GM21529 (cell line): ENCODE results near the gene MID1.

Experiments used
- ATAC-seq: cut with Tn5 transposase; IDR thresholded peaks from one replicate; pipeline ENCODE4 v1.9.1; 2021; ENCODE audit not compliant: unreplicated experiment

Gene MID1

DNA sequence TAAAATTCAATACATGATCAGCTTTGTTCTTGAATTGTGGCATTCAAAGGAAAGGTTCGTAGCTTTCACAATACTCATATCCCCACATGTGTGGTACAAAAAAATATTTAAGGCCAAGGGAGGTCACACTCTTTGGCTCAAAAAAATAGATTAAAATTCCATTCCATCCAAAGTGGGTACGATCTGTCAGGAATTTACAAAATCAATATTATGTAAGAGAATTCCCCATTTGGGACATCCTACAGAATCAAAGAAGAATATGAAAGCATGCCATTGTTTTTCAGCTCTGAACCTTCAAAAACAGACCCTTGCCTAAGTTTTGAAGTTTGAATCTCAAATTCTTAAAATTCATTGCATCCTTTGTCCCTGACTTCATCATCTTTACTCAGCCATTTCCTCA is 85.8 kb downstream of the MID1 start:
- no peak for ATAC-seq

DNA sequence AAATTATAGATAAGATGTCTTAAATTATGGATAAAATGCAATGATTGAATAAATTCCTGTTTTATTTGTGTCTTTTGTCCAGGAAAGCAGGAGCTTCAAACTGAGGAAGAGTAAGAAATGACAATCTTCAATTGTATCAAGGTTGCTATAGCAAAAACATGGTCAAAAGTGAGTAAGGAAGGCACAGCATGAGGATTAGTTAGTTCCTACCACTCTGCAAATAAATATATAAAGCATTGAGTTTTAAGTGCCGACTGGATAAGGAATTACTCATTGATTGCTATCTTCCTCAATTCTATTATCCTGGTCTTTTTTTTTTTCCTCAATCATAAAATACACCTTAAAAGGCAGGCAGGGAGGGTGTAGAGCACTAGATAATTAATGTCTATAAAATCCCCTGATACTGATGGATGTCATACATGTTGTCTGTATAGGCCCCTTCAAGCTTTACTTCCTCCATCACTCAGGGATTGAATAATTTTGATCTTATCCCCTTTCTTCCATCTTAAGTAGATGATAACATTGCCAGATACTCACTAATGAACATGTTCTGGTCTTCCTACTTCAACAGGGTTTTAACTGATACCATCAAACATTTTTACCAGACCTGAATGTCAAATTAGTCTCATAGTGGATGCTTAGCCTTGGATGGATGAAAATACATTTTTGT is 86.6 kb downstream of the MID1 start:
- ATAC-seq, result no peak

DNA sequence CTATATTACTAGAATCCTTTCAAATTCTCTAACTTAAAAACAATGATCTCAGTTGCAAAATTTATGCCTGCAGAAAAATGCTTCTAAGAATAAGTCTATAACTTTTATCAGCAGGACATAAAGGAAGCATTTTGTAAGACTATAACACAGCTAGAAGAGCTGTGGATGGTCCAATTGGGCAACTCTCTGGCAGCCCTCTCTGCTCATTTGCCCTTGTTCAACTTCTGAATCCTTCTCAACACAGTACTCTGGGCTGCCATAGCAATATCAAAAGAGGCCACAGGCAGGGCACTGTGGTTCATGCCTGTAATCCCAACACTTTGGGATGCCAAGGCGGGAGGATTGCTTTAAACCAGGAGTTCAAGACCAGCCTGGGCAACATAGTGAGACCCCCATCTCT is 88.5 kb downstream of the MID1 start:
- ATAC-seq, result no peak

DNA sequence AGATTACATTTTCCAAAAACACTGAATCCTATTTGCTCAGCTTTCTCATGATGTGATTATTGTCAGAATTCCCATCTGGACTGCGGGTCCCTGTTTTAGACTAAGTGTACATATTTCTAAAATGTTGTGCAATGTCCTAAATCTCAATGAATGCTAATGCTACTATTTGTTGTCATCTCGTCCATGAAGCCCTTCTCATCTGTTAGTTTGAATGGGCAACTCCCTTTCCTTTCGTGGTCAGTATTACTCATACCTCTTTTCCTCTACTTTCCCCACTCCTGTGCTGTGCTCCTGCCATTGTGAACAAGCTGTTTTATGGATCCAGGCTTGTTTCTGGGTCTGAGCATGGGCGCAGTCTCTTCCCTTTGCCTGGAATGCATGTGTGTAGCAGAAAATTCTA is 91.0 kb downstream of the MID1 start:
- no peak for ATAC-seq

DNA sequence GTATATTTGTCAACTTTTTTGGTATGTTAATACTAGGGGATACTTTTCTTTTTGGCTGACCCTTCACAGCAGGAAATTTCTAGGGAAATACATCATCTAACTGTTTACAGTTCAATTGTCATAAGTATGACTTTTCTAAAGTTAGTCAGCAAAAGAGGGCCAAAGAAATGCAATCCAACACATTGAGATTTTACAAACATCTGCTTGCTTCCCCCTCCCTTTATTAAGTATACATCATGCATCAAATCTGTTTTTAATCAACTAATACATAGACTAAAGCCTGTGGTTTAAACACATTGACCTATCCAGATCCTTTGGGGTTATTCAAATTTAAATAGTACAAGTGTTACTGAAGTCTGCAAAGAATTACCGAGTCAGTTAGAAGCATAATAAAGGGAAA is 93.9 kb downstream of the MID1 start:
- no peak for ATAC-seq

DNA sequence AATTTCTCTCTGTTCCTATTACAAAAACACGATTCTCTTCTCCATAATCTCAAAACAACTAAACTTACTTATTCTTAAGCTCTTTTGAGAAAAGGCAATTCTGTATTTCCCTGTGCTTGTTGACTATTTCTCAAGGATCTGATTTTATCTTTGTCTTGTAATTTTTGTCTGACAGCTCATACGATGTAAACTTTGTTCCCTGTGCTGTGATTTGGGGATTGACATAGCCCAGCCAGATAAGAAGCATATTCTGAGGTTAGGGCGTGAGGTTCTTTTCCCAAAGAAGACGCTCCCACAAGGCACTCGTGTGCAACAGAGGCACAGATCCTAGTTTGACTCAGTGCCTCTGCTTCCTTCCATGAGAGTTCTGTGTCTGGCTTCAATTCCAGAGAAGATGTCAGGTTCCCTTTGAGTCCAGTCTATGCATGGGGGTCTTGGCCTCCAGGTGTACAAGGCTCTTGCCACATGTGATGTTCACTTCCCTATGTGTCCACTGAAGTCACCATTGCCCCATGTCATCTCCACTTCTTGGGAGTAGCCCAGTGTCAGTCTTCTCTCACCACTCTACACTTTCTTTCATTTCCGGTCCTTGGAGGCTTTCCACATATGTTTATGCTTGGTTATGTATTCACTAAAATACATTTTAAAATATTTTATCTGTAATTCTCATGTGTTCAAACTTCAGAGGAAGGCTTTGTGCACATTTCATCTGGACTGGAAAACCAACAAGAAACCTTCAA is 94.8 kb downstream of the MID1 start:
- no peak for ATAC-seq

DNA sequence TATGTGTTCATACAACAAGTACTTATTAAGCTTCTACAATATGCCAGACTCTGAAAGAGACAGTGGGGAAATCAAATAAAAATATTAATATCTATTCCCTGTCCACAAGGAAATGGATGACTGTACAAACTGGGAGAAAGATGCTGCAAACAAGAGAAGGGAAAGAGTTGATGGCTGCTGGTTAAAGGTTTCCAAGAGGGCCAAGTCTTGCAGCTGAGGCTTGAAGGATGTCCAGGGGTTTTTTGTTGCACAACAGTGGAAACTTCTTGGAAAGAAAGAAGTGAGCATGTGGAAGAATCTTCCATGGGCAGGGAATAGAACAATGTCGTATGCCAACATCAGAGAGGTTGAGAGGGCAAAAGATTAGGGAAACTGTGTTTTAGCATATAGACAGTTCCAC is 95.8 kb downstream of the MID1 start:
- ATAC-seq, result no peak

DNA sequence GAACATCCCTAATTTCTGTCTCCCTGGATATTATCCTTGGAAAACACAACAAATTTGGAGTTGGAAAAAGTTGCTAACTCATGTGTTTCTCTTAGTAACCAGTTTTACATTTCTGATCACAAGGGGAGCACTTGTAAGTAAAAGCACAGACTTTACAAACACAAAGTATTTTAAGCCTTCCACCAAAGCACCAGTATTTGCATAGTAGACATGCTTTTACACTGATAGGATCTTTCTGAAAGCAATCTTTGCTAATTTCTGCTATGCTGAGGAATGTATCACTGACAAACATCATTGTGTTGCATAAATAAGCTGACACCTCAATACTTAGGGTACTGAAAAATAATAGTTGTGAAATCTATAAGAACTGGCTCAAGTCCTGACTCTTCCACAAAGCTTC is 100.6 kb downstream of the MID1 start:
- ATAC-seq, result no peak

DNA sequence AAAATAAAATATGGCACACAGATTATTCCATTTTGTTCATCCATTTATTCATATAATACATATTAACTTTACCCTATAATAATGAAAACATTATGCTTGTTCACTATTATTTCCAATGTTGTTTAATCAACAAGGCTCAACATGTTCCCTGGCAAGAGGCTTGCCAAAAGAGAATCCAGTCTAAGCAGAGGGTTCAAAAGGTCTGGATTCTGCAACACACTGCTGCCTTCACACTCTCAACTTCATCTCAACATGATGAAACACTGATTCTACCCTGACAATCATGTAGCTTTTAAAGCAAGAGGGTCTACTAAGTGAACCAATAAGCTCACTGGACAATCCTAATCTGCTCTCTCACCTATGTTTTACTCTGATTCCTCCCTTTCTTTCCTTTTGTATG is 101.1 kb downstream of the MID1 start:
- ATAC-seq, result no peak

DNA sequence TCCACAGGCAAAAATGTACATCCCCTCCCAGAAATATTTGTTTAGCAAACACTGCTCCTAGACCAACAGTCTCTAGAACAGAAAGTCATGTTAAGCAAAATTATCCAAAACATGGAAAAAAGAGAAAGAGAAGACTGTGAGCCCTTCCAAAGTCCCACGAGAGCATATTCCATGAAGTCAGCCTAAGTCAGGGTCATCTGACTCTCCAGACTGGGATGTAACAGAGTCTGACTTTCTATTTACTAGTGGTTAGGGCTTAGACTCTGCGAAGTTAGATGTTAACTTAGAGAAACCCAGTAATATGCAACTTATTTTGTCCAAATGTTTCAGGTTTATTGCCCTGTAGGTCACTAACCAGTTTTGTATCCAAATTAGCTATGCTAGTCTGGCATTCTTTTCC is 102.3 kb downstream of the MID1 start:
- no peak for ATAC-seq

DNA sequence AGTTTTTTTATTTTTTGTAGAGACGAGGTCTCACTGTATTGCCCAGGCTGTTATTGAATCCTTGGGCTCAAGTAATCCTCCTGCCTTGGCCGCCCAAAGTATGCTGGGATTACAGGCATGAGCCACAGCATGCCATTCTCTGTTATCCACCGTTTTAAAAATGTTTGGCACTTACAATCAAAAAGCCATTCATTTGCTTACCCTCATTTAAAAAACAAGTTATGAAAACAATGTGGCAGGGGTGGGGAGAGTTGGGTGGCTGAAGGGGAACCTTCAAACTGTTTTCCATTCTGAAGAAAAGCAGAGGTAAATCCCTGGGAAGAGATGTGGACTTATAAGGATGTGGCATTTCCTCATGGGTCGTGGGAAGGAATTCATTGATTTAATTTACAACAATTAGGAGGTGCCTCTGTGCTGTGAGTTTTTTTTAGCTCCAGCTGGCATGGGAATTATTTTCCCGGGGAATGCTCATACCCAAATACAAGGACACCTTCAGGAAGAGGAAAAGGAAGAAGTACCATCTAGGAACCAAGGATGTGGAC is 103.5 kb downstream of the MID1 start:
- ATAC-seq, result no peak

DNA sequence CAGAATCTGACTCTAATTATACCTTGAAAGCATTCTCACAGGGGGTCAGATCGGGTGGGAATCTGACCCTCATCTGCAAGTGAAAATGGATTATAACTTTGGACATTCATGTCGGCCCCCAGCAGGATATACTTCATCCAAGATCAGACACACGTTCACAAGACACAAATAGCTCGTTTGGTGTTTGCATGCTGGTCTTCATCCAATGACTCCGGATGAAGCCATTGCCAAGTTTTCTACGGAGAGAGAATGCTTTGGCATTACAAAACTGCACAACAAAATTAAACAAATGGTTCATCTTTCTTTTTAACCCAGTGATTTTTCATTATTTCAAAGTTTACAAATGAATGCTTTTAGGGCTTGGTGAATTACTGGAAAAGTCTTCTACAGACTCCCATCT is 105.5 kb downstream of the MID1 start:
- no peak for ATAC-seq

DNA sequence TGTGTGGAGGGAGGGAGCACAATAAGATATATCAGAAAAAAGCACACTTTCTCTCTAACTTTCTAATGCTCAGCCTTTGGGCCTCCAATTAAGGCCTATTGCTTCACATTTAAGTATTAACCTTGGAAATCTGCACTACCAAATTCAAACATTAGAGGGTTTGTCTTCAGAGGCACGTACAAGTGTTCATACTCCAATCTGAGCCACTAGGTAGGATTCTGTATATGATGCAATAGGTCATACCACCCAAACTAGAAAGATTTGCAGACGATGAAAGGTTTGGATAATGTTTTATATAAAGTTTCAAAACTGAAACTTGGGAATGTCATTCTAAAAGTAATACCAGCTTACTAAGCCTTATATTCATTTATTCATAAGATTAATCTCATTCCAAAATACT is 106.4 kb downstream of the MID1 start:
- no peak for ATAC-seq

DNA sequence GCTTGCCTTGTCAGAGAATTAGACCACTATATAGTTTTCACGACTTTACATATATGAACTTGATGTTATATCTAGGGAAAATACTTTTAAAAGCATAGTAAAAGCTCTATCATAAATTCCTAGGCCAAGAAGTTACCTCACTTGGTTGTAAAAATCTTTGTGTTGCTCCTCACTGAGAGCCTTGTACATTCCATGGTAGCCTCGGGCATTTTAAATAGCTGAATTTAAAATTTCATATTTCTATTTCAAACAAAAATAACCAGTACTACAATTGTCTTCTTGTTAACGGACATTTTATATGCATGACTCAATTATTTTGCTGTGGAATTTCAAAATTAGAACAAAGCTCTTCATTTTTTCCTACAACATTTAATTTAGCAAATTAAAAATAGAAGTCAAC is 107.6 kb downstream of the MID1 start:
- no peak for ATAC-seq

DNA sequence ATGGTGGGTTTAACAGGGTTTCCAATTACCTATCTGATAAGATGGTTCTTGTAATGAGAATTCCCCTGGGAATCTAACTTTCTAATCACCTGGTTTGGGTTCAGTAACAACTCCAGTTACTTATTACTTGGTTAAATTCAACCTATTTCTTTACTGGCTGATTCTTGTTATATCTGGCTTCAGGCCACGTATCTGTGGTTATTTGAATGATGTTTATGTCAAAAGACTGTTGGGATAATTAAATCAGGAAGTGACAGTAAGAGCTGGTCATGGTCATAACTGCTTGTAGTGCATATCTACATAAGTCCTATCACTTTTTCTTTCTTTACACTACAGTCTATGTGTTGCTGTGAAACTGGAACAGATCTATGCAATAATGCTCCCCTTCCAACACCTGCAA is 108.1 kb downstream of the MID1 start:
- ATAC-seq, result no peak

DNA sequence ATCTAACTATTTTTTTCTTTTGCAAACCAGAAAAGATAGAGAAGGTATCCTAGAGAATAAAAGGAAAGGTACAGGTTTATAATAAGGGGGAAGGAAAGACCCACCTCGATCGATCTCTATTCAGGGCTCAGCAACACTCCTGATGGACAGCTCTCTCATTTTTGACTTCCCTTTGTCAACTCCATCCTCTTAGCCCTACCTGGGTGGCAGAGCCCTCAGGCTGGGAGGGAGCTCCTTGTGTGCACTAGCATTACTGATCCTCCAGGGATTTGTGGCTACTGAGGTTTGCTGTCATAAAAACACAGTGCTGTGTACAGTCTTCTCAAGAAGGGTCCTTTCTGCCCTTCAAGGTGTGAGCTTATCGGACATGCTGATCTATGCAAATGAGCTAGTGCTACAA is 111.0 kb downstream of the MID1 start:
- ATAC-seq, result no peak

DNA sequence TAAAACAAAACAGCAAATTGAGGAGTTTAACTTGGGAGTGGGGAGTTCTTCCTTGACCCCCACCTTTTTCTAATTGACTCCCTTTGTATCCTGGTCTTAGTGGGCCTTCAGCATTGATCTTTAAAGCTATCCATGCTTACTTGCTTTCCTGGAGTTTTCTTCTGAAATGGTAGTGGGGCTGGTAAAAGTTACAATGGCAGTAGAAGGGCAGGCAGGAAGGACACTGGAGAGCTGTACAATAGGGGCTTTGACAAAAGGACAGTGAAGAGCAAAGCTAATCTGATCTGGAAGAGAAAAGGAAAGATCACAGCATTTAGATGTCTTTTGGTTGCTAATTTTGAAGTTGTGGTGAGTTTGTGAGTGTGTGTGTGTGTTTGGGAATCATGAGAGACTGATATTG is 111.5 kb downstream of the MID1 start:
- ATAC-seq, result no peak

DNA sequence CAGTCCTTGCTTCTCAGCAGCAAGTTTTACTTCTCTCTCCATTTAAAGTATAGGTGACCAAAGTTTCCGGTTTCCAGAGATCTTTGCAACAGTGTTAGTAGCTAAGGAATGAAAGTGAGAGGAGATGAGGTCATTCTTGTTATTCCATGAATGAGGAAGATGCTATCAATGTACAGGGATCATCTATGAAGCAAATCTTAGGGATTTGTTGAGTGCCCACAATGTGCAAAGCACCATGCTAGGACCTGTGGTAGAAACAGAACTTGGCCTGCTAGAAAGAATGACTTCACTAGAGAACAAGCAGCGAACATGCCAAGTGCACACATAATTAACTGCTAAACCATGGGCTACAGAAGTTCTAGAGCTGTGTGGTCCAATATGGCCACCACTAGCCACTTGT is 112.5 kb downstream of the MID1 start:
- ATAC-seq, result no peak

DNA sequence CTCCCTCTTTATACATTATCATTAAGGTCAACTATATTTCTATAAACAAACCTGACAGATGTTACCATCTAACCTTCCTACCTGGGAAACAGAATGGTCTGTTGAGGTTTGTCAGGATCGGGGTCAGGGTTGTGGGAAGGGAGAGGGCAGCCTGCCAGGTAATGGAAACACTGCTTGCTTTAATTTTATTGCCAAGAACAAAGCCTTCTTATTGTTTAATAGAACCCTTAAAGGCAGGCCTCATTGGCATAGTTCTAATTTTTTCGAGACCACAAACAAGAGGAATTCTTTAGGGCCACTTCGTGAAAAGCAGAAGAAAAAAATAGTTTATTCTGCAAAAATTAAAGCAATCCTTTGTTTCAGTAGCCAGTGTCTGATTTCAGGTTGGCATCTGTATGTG is 113.2 kb downstream of the MID1 start:
- no peak for ATAC-seq

DNA sequence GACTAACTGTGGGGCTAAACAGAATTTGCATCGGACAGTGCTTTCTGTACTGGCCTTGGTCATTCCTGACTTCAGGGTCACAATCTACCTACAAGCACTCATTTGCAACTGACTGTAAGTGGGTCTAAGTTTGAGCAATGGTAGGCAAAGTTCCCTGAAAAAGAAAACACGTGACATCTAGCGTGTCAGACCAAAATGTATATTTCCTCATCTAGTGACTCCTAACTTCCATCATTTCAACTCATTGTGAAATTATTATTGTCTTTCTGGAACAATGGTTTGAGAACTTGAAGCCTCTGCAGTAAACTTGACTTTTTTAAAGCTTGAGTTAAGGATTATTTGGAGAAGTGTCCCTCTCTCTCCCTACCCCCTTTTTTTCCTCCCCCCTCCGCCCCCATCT is 113.6 kb downstream of the MID1 start:
- no peak for ATAC-seq

DNA sequence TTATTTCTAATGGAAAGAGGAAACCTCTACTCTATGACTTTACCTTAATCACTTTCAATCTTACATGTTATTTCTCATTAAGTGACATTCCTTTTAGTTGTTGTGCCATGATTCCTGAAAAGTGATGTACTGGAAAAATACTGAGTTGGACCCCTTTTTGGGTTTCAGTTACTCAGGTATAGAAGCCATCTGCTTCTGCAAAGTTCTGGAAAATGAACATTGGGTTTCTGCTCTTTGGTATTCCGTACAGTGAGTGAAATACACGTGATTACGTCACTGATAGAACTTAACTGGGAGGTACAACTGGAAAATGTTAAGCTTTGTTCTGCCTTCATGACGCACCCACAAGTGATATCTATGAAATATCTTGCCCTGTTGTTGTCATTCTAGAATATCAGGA is 114.7 kb downstream of the MID1 start:
- ATAC-seq, result no peak

DNA sequence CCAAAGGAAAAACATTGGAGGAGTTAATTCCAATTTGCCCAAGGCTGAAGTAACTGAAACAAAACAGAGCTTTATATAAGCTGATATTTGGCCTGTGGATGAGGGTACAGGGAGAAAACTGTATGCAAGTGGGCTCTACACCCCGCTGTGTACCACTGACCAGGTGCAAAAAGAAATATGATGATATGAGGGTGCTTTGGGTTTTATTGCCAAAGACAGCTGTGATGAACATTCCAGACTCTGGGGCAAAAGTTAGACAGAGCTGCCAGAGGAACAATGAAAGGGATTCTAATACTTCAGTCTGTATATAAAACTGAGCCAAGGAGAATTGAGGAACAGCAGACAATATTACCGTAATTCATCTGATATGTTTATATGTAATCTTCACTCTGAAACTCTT is 117.4 kb downstream of the MID1 start:
- no peak for ATAC-seq

DNA sequence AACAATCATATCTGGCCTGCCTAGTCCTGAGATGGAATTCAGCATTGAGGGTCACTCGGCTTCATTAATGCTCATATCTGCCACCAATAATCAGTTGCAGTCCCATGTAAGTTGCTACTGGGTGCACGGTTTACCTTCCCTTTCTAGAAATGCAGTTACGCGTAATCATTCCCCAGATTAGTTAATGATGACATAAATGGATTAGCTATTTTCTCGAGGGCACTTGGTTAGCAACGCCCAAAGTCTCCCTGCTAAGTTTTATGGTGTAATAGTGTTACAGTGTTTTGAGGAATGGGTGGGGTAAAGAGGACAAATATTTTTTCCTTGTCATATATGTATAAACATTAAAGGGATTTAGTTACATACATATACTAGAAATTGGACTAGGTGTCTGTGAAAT is 118.8 kb downstream of the MID1 start:
- ATAC-seq, result no peak
